Left lung (tissue), 10 donors: ENCODE data around the gene DCST2. TPM values are rescaled to one million over a fixed set of nuclear protein-coding genes. Genes with fewer than 3 reads are reported as not detected.
A peak's percentile ranks its signal among the peaks of the same experiment; 100 is the strongest.

Experiments used
- ATAC-seq: fragments of 200-7000 bp; cut with Tn5 transposase; one replicate; pipeline ENCODE4 v1.9.1; 2020; ENCODE audit warnings: moderate library complexity
- DNase-seq, 4 donors: peaks; one replicate each; pipeline ENCODE4 v3.0.0-alpha.2; 2013 to 2020
- H3K27ac ChIP-seq, 2 donors: fragments of 200-600 bp; sonication (generic) in 1 of 2; one replicate each; pipeline versions ENCODE4 v1.5.0 to v1.8.0; 2020 to 2021
- H3K27me3 ChIP-seq, 2 donors: fragments of 200-600 bp; sonication (generic) in 1 of 2; one replicate each; pipeline versions ENCODE4 v1.5.0 to v1.8.0; 2020 to 2021
- H3K36me3 ChIP-seq, 2 donors: fragments of 200-600 bp; sonication (generic) in 1 of 2; one replicate each; pipeline versions ENCODE4 v1.5.0 to v1.8.0; 2020 to 2021
- H3K4me1 ChIP-seq, 2 donors: fragments of 200-600 bp; one replicate each; pipeline ENCODE4 v1.8.0; 2021
- H3K4me3 ChIP-seq, 2 donors: fragments of 200-600 bp; sonication (generic) in 1 of 2; one replicate each; pipeline versions ENCODE4 v1.5.0 to v1.8.0; 2020 to 2021; ENCODE audit warnings: mild to moderate bottlenecking in 1 of 2
- H3K9me3 ChIP-seq, 2 donors: fragments of 200-600 bp; sonication (generic) in 1 of 2; one replicate each; pipeline versions ENCODE4 v1.5.0 to v1.8.0; 2020 to 2021
- intact Hi-C, 2 donors: fragments of 100-400 bp; cut with DNase I; formaldehyde crosslinking; loops; one replicate each; pipeline versions ENCODE4 v1.11.2 to v1.14.2; 2022
- polyA plus RNA-seq, 6 donors: library from polyadenylated mRNA; unstranded; fragments of 120-200 nt; gene quantifications; one replicate each; pipeline ENCODE4 v1.2.1, GENCODE V29; 2013; ENCODE audit not compliant: insufficient read length in 6 of 6
- total RNA-seq, 2 donors: library from RNA; stranded (reverse); fragmentation: NEBNext Ultra II Directional; extraction: Animal tissue kit (Norgen Biotek cat#: 25700); gene quantifications; one replicate each; pipeline ENCODE4 v1.2.1, GENCODE V29; 2021
- TF ChIP-seq, protein P1 (sequence below), 2 donors: fragments of 200-600 bp; sonication (generic) in 1 of 2; IDR thresholded peaks; one replicate each; pipeline versions ENCODE4 v1.5.0 to v1.8.0; 2021; ENCODE audit warnings: antibody characterized with exemption in 2 of 2
- donor health status: DM: no; HTN: yes; CAD: no.
- donor health status: DM: no; HTN: no; CAD: no.

Gene DCST2
- total and polyA plus RNA-seq, 8 donors, result 0.60 to 2.5 (median 2.0) TPM

DNA sequence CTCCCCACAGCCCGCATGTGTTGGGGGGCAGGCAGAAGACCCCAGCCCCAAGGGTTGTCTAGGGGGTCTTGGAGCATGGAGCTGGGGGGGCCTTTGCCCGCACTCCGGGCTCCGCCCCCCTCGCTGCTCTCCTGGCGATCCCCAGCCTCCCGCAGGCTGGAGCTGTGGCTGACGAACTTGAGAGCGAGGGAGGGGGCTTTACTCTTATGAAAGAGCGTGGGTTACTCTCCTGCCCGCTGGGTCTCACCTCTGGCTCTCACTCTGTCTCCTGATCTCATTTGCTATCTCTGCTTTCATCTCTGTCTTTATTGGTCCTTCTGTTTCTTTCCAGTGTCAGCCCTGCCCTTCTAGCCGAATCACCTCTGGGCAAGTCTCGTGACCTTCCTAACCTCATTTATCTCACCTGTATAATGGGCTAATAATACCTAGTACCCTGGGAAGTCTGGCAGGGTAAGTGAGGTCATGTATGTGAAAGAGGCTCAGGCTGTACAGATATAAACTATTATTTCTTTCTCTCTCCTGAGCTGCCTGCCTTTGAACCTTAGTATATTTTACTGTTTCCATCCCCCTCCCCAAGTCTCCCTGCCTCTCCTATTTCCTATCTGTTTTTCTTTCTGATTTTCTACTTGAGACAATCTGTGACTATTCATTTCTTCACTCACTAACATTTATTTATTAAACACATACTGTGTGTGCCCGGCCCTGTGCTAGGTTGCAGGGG is 30.7 kb upstream of the DCST2 start:
- DNase-seq (peak in 1 of 4 donors; percentile 69), ATAC-seq (peak; percentile 15)
- intact Hi-C loops, result loop anchor here in 1 of 2 donors (10.0 kb wide), 1 partner anchor 109 kb away; the partner anchor contains the start of gene PBXIP1
- H3K36me3 ChIP-seq, result peaks cover 0 to 51% of the 10 kb centered on the region in 2 donors
- peak overlapping the region; percentile 73 to 84 for H3K4me3 ChIP-seq
- H3K4me1 ChIP-seq, result peaks cover 12 to 43% of the 10 kb centered on the region in 2 donors
- H3K9me3 ChIP-seq, result no peaks in the 10 kb centered on the region
- TF ChIP-seq, protein P1, sequence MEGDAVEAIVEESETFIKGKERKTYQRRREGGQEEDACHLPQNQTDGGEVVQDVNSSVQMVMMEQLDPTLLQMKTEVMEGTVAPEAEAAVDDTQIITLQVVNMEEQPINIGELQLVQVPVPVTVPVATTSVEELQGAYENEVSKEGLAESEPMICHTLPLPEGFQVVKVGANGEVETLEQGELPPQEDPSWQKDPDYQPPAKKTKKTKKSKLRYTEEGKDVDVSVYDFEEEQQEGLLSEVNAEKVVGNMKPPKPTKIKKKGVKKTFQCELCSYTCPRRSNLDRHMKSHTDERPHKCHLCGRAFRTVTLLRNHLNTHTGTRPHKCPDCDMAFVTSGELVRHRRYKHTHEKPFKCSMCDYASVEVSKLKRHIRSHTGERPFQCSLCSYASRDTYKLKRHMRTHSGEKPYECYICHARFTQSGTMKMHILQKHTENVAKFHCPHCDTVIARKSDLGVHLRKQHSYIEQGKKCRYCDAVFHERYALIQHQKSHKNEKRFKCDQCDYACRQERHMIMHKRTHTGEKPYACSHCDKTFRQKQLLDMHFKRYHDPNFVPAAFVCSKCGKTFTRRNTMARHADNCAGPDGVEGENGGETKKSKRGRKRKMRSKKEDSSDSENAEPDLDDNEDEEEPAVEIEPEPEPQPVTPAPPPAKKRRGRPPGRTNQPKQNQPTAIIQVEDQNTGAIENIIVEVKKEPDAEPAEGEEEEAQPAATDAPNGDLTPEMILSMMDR (IDR thresholded peaks at IDR 0.05), result no peak
- peak overlapping the region; percentile 63 to 88 for H3K27ac ChIP-seq
- H3K27me3 ChIP-seq, result no peaks in the 10 kb centered on the region

DNA sequence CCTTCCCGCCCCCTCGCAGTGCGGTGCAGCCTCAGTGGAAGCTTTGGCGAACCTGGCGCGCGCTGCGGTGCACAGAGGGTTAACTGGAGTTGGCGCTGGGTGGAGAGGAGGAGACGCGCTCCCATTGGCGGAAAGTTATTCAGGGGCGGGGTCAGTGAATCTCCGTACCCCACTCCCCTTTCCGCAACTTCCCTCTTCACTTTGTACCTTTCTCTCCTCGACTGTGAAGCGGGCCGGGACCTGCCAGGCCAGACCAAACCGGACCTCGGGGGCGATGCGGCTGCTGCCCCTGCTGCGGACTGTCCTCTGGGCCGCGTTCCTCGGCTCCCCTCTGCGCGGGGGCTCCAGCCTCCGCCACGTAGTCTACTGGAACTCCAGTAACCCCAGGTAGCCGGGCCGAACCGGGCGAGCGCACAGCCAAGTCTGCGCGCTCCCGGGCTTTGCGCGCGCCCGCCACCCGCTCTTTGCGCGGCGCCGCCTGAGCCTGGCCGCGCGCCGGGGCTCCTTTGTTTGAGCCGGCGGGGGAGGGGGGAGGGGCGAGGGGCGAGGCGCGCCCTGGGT is 30.0 kb upstream of the DCST2 start, which contains the start of gene EFNA4:
Gene EFNA4, plus strand, starts transcription at position 191 of the 561 bp plus-strand sequence. Its CDS starts 84 bp downstream, at position 275.
- peak within 1 kb of the TSS; percentile 63 to 88 for H3K27ac ChIP-seq
- H3K9me3 ChIP-seq, result no peaks in the 10 kb centered on the region
- ATAC-seq (peak; percentile 95), DNase-seq (peak; percentile 86 to 94 (median 91))
- H3K4me1 ChIP-seq, result peaks cover 12 to 43% of the 10 kb centered on the region in 2 donors
- intact Hi-C loops, result loop anchor here in 1 of 2 donors (10.0 kb wide), 1 partner anchor 109 kb away; the partner anchor contains the start of gene PBXIP1
- peak within 1 kb of the TSS; percentile 73 to 84 for H3K4me3 ChIP-seq
- TF ChIP-seq, protein P1 (IDR thresholded peaks at IDR 0.05), result no peak
- peaks cover 0 to 51% of the 10 kb centered on the region in 2 donors for H3K36me3 ChIP-seq
- no peaks in the 10 kb centered on the region for H3K27me3 ChIP-seq

DNA sequence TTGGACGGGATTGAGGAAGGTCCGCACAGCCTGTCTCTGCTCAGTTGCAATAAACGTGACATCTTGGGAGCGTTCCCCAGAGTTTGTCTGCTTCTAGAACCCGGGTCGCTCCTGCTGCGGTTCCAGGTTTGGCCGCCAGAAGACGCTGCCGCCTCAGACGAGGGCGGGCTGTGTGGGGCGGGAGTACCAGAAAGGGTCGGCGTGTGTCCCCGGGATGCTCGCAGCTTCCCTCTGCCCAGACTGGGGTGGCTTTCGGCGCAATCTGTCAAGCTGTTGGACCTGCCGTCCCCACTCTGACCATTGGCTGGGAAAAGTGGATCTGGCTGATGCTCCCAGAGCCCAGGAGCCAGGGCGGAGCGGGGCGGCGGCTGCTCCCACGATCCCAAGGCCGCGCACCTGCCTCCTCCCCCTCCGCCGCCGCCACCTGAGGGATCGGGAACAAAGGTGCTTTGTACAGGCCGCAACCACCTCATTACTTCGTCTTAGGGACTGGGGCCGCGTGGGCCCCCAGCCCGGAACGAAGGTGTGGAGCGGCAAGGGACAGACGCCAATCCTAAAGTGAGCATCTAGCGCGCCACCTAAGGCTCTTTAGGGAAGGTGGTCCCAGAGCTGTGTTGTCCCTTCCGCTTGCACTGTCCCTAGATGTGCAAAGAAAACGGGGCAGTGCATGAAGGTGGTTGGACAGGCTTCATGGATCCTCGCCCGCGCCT is 29.3 kb upstream of the DCST2 start:
- peaks cover 0 to 54% of the 10 kb centered on the region in 2 donors for H3K36me3 ChIP-seq
- H3K4me3 ChIP-seq, result peak overlapping the region; percentile 73 to 84
- peaks cover 12 to 43% of the 10 kb centered on the region in 2 donors for H3K4me1 ChIP-seq
- DNase-seq (peak in 2 of 4 donors; percentile 42 to 88), ATAC-seq (peak; percentile 67)
- H3K27me3 ChIP-seq, result no peaks in the 10 kb centered on the region
- intact Hi-C loops, result loop anchor here in 1 of 2 donors (10.0 kb wide), 1 partner anchor 108 kb away; the partner anchor contains the start of gene PBXIP1
- H3K27ac ChIP-seq, result no peak overlapping the region
- TF ChIP-seq, protein P1 (IDR thresholded peaks at IDR 0.05), result peak; percentile 62 to 64
- no peaks in the 10 kb centered on the region for H3K9me3 ChIP-seq

DNA sequence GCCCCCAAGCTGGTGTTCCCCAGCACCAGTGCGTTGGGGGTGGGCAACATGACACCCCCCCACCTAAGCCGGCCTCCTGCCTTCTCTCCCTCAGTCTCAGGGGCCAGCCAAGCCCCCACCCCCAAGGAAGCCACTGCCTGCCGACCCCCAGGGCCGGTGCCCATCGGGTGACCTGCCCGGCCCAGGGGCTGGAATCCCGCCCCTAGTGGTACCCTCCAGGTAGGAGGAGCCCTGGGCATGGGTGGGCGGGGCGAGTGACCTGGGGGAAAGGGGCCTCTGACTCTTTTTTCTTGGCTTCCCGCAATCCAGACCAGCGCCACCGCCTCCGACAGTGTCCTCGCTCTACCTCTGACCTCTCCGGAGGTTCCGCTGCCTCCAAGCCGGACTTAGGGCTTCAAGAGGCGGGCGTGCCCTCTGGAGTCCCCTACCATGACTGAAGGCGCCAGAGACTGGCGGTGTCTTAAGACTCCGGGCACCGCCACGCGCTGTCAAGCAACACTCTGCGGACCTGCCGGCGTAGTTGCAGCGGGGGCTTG is 28.6 kb upstream of the DCST2 start:
- intact Hi-C loops, result loop anchor here in 1 of 2 donors (10.0 kb wide), 1 partner anchor 107 kb away; the partner anchor contains the start of gene PBXIP1
- DNase-seq (no peak), ATAC-seq (no peak)
- Histone ChIP-seq H3K9me3 (no peaks in the 10 kb centered on the region), H3K27me3 (no peaks in the 10 kb centered on the region), H3K4me1 (peaks cover 12 to 43% of the 10 kb centered on the region in 2 donors), H3K4me3 (no peak overlapping the region), H3K27ac (no peak overlapping the region), H3K36me3 (peaks cover 0 to 54% of the 10 kb centered on the region in 2 donors)
- TF ChIP-seq, protein P1 (IDR thresholded peaks at IDR 0.05), result no peak
